Glutamatergic neuron (in vitro differentiated cells): ENCODE data around the gene ZNF207. TPM values are rescaled to one million over a fixed set of nuclear protein-coding genes. Genes with fewer than 3 reads are reported as not detected.

Experiments
- microRNA-seq: library from miRNA; unstranded; fragments of <30 nt; microRNA quantifications from one replicate; pipeline ENCODE4, GENCODE V29; 2020; ENCODE audit not compliant: unreplicated experiment
- total RNA-seq: library from RNA; stranded (reverse); fragmentation: NEBNext Ultra II Directional; extraction: Animal tissue kit (Norgen Biotek cat#: 25700); gene quantifications from one replicate; pipeline ENCODE4 v1.2.1, GENCODE V29; 2021; ENCODE audit not compliant: unreplicated experiment

ZNF207 gene
- total RNA-seq, 1 donor from 2014 or later: 216 TPM

Small RNAs within 50 kb of the gene (microRNA-seq; reads per million reads assigned to microRNA genes)
- 1.9 reads per million, percentile 11 among the genes with 10 or more reads in this experiment for gene MIR632

Other genes starting within 250 kb of the ZNF207 start
- 36.1 TPM for gene RHOT1, start 207.7 kb upstream of the ZNF207 start, total RNA-seq
- 124 TPM for gene RHBDL3, start 84.3 kb upstream of the ZNF207 start, total RNA-seq
- gene C17orf75, start 8.0 kb upstream of the ZNF207 start, total RNA-seq: 48.9 TPM
- gene PSMD11, start 94.4 kb downstream of the ZNF207 start, total RNA-seq: 94.1 TPM
- 73.9 TPM for gene CDK5R1, start 136.8 kb downstream of the ZNF207 start, total RNA-seq